ENCODE results near the gene RAB3GAP2.

GRCh38 chr1:220222939-220223338, 49.3 kb downstream of the RAB3GAP2 start:
- TF ChIP-seq EZH2 (IDR thresholded peaks at IDR 0.05; ENCODE audit: low read length, missing control alignments) = no peak
- TF ChIP-seq, protein P1, sequence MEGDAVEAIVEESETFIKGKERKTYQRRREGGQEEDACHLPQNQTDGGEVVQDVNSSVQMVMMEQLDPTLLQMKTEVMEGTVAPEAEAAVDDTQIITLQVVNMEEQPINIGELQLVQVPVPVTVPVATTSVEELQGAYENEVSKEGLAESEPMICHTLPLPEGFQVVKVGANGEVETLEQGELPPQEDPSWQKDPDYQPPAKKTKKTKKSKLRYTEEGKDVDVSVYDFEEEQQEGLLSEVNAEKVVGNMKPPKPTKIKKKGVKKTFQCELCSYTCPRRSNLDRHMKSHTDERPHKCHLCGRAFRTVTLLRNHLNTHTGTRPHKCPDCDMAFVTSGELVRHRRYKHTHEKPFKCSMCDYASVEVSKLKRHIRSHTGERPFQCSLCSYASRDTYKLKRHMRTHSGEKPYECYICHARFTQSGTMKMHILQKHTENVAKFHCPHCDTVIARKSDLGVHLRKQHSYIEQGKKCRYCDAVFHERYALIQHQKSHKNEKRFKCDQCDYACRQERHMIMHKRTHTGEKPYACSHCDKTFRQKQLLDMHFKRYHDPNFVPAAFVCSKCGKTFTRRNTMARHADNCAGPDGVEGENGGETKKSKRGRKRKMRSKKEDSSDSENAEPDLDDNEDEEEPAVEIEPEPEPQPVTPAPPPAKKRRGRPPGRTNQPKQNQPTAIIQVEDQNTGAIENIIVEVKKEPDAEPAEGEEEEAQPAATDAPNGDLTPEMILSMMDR (conservative IDR thresholded peaks at IDR 0.05 in 1 of 2, IDR thresholded peaks at IDR 0.05 in 1 of 2; ENCODE audit: low read depth in 1 of 2, low read length in 2 of 2) = no peak

Data from fibroblast of lung (primary cell).